Gastroesophageal sphincter (tissue), 4 donors: ENCODE results near the gene SKA3. TPM values are rescaled to one million over a fixed set of nuclear protein-coding genes. Genes with fewer than 3 reads are reported as not detected.

ENCODE experiments used
- ATAC-seq: fragments of 150-250 bp; one replicate; pipeline ENCODE4 v1.9.1; 2016; ENCODE audit warnings: mild to moderate bottlenecking, moderate library complexity
- H3K27ac ChIP-seq, 4 donors: fragments of 200-600 bp; sonication (generic) in 3 of 4; 1 replicate in 3 of 4; 2 replicates in 1 of 4; pipeline ENCODE4 v1.5.1; 2016 to 2019
- H3K27me3 ChIP-seq: fragments of 200-600 bp; sonication (generic); one replicate; pipeline ENCODE4 v1.5.1; 2019
- H3K36me3 ChIP-seq, 2 donors: fragments of 200-600 bp; sonication (generic); one replicate each; pipeline ENCODE4 v1.5.1; 2019; ENCODE audit warnings: control low read depth in 1 of 2
- H3K4me1 ChIP-seq, 3 donors: fragments of 200-600 bp; sonication (generic); 1 replicate in 2 of 3; 2 replicates in 1 of 3; pipeline ENCODE4 v1.5.1; 2016 to 2019; ENCODE audit warnings: control low read depth in 2 of 3
- H3K4me3 ChIP-seq, 2 donors: fragments of 200-600 bp; sonication (generic); one replicate each; pipeline ENCODE4 v1.5.1; 2019; ENCODE audit warnings: mild to moderate bottlenecking in 1 of 2, moderate library complexity in 1 of 2
- H3K9me3 ChIP-seq, 3 donors: fragments of 200-600 bp; sonication (generic); one replicate each; pipeline ENCODE4 v1.5.1; 2017 to 2019; ENCODE audit warnings: control low read depth in 2 of 3
- EP300 ChIP-seq: sonication (generic); formaldehyde crosslinking; IDR thresholded peaks from one replicate; pipeline ENCODE4 v1.6.1; 2017; ENCODE audit warnings: antibody characterized with exemption, mild to moderate bottlenecking
- POLR2A ChIP-seq, 2 donors: fragments of 450-650 bp; IDR thresholded peaks; one replicate each; pipeline ENCODE4 v1.6.1; 2017; ENCODE audit warnings: antibody characterized with exemption in 2 of 2, mild to moderate bottlenecking in 2 of 2, moderate library complexity in 1 of 2
- POLR2AphosphoS5 ChIP-seq: sonication (generic); formaldehyde crosslinking; IDR thresholded peaks from one replicate; pipeline ENCODE4 v1.6.1; 2017; ENCODE audit warnings: antibody characterized with exemption
- WGBS, 2 donors: methylation state at CpG; one replicate each; pipeline ENCODE4 v1.1.5; 2018; ENCODE audit warnings: low coverage in 1 of 2; 5-methylcytosine and 5-hydroxymethylcytosine counted together
- total RNA-seq, 4 donors: library from RNA; depleted of rRNA; stranded (reverse); fragments of >200 nt; gene quantifications; one replicate each; pipeline ENCODE4 v1.1.0, GENCODE V29; 2016
- TF ChIP-seq, protein P1 (sequence below), 4 experiments: fragments of 200-600 bp in 2 of 4; fragments of 450-650 bp in 2 of 4; sonication (generic) in 1 of 4; IDR thresholded peaks; one replicate each; pipeline ENCODE4 v1.5.1; 2017 to 2019; ENCODE audit warnings: antibody characterized with exemption in 4 of 4, mild to moderate bottlenecking in 2 of 4, moderate library complexity in 2 of 4

SKA3 gene
- total RNA-seq, 4 donors from 2014 or later: 0.19 to 0.81 (median 0.27) TPM; not detected in 1

DNA sequence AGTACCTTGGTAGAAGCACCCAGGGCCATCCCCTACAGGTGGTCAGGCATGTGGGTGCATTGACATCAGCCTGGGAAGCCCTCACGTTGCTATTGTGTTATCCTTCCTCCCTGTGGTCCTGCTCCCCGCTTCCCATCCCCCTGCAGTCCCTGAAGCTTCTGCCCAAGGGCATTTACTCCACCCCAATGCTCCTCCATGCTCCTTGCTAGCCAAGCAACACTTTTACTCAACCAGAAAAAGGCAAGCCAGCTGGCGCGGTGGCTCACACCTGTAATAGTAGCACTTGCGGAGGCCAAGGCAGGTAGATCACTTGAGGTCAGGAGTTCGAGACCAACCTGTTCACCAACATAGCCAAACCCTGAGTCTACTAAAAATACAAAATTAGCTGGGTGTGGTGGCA lies 60.2 kb downstream of the SKA3 start:
- 82 to 86% methylated on average over 1 to 5 of the region's 6 CpGs for WGBS, 2 donors

DNA sequence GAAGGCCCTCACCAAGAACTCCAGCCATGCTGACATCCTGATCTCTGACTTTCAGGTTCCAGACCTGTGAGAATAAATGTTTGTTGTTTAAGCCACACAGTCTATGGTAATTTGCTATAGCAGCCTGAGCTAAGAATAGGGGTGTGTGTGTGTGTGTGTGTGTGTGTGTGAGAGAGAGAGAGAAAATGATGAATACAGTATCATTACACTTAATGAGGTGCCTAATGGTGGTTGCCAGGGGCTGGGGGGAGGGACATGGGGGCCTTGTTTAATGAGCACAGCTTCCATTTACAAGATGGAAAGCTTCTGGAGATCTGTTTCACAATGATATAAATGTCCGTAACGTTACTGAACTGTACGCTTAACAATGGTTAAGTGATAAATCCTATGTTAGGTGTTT lies 61.1 kb downstream of the SKA3 start:
- H3K27ac ChIP-seq: no peak overlapping the region
- no peaks in the 10 kb centered on the region for H3K4me1 ChIP-seq
- H3K27me3 ChIP-seq: no peaks in the 10 kb centered on the region
- TF ChIP-seq POLR2AphosphoS5: no peak
- 65 to 88% methylated on average over 3 of the region's 3 CpGs for WGBS, 2 donors
- no peak overlapping the region for H3K4me3 ChIP-seq
- H3K9me3 ChIP-seq: peaks cover 0 to 5% (median 0%) of the 10 kb centered on the region in 3 donors
- no peaks in the 10 kb centered on the region for H3K36me3 ChIP-seq
- ATAC-seq: no peak

More for the DNA sequence above, 60.2 kb downstream of the SKA3 start:
- H3K36me3 ChIP-seq: no peaks in the 10 kb centered on the region
- TF ChIP-seq POLR2A (IDR thresholded peaks at IDR 0.05): no peak
- no peak for TF ChIP-seq POLR2AphosphoS5
- TF ChIP-seq, protein P1, sequence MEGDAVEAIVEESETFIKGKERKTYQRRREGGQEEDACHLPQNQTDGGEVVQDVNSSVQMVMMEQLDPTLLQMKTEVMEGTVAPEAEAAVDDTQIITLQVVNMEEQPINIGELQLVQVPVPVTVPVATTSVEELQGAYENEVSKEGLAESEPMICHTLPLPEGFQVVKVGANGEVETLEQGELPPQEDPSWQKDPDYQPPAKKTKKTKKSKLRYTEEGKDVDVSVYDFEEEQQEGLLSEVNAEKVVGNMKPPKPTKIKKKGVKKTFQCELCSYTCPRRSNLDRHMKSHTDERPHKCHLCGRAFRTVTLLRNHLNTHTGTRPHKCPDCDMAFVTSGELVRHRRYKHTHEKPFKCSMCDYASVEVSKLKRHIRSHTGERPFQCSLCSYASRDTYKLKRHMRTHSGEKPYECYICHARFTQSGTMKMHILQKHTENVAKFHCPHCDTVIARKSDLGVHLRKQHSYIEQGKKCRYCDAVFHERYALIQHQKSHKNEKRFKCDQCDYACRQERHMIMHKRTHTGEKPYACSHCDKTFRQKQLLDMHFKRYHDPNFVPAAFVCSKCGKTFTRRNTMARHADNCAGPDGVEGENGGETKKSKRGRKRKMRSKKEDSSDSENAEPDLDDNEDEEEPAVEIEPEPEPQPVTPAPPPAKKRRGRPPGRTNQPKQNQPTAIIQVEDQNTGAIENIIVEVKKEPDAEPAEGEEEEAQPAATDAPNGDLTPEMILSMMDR (IDR thresholded peaks at IDR 0.05): no peak
- TF ChIP-seq EP300: no peak
- peaks cover 0 to 5% (median 0%) of the 10 kb centered on the region in 3 donors for H3K9me3 ChIP-seq
- H3K27me3 ChIP-seq: no peaks in the 10 kb centered on the region
- H3K4me3 ChIP-seq: no peak overlapping the region
- no peak overlapping the region for H3K27ac ChIP-seq
- no peaks in the 10 kb centered on the region for H3K4me1 ChIP-seq
- no peak for ATAC-seq

DNA sequence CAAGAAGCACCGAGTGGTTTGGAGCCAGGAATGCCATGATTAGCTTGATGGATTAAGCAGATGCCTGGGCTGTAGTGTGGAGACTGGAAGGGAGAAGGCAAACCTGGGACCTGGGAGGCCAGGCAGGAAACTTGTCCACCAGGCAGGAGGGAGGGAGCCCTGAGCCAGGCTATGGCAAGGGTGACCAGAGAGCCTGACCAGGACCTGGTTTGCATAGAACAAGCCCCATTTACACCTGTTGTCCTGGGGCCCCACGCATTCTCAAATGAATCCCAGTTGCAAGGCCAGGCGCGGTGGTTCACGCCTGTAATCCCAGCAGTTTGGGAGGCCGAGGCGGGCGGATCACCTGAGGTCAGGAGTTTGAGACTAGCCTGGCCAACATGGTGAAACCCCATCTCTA lies 64.8 kb downstream of the SKA3 start:
- Histone ChIP-seq H3K27ac (no peak overlapping the region), H3K4me3 (no peak overlapping the region), H3K9me3 (no peaks in the 10 kb centered on the region), H3K36me3 (no peaks in the 10 kb centered on the region), H3K4me1 (no peaks in the 10 kb centered on the region), H3K27me3 (no peaks in the 10 kb centered on the region)
- TF ChIP-seq EP300 (no peak), POLR2A (IDR thresholded peaks at IDR 0.05) (no peak), POLR2AphosphoS5 (no peak)
- TF ChIP-seq, protein P1 (IDR thresholded peaks at IDR 0.05): no peak
- no peak for ATAC-seq
- WGBS, 2 donors: 0 to 7% methylated on average over 1 of the region's 8 CpGs

DNA sequence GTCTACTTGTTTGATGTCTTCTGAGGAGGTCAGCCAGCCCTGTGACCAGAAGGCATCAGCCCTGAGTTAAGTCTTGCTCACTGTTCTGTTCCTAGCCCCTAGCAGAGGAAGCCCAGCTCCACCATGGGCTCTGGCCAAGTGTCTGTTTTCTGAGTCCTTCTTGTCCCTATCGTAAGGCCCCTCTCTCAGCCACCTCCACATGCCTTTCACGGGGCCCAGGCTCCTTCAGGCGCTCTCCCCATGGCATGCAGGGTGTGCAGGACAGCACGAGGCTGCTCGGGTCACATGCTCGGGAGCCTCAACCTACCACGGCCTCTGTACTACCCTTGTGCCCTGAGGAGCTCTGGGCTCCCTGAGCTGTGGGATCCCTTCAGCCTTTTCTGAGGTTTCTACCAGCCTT lies 67.2 kb downstream of the SKA3 start:
- no peaks in the 10 kb centered on the region for H3K27me3 ChIP-seq
- ATAC-seq: no peak
- no peaks in the 10 kb centered on the region for H3K4me1 ChIP-seq
- 89% methylated on average over 6 of the region's 7 CpGs; no CpG with 5 or more reads in 1 of the 2 donors for WGBS, 2 donors
- no peak overlapping the region for H3K4me3 ChIP-seq
- no peak overlapping the region for H3K27ac ChIP-seq
- no peaks in the 10 kb centered on the region for H3K9me3 ChIP-seq
- no peaks in the 10 kb centered on the region for H3K36me3 ChIP-seq
- no peak for TF ChIP-seq EP300
- no peak for TF ChIP-seq POLR2A (IDR thresholded peaks at IDR 0.05)
- TF ChIP-seq POLR2AphosphoS5: no peak
- TF ChIP-seq, protein P1 (IDR thresholded peaks at IDR 0.05): no peak

DNA sequence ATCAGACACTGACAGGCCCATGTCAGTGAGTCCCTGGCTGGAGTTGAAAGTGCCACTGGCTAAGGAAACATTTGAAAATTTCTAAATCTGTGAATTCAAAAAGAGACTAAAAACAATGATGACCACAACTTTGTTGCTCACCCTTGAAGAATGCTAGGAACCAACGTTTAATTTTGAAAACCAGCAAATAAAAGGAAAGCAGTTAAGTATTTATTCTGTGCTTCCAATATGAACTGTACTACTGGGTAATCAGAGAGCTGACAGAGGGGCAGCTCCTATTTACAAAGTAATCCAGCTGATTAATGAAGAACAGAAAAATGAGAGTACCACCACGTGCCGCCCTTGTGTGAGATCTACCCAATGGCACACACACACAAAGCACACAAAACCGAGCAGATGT lies 70.3 kb downstream of the SKA3 start:
- H3K27ac ChIP-seq: no peak overlapping the region
- WGBS, 2 donors: 32 to 38% methylated on average over 4 of the region's 4 CpGs
- H3K27me3 ChIP-seq: no peaks in the 10 kb centered on the region

More for the DNA sequence above, 70.3 kb downstream of the SKA3 start:
- no peaks in the 10 kb centered on the region for H3K4me1 ChIP-seq
- no peak overlapping the region for H3K4me3 ChIP-seq
- no peaks in the 10 kb centered on the region for H3K9me3 ChIP-seq
- ATAC-seq: no peak
- TF ChIP-seq EP300 (no peak), POLR2A (IDR thresholded peaks at IDR 0.05) (no peak)
- TF ChIP-seq, protein P1 (IDR thresholded peaks at IDR 0.05): no peak
- H3K36me3 ChIP-seq: no peaks in the 10 kb centered on the region
